HEK293 (cell line): ENCODE measurements around the gene RPL3.
A peak's percentile ranks its signal among the peaks of the same experiment; 100 is the strongest.

Source experiments
- CTCF ChIA-PET: fragments of 350-600 bp; formaldehyde crosslinking; extraction: SDS; loops from one replicate; lab custom pipeline; 2021; ENCODE audit warnings: antibody characterized with exemption; lab: Yijun Ruan, JAX
- POLR2A ChIA-PET: fragments of 300-600 bp; formaldehyde crosslinking; extraction: SDS; loops from one replicate; lab custom pipeline; 2020; ENCODE audit warnings: antibody characterized with exemption, inconsistent platforms; lab: Yijun Ruan, JAX
- H3K27ac ChIP-seq: fragments of 200-500 bp; sonication (Bioruptor generic); 2 replicates; pipeline ENCODE4 v1.5.1; 2014; ENCODE audit warnings: low read depth, low read length, control low read depth, inconsistent platforms; ENCODE audit errors: extremely low read depth
- H3K36me3 ChIP-seq, 2 experiments: fragments of 200-500 bp in 1 of 2; sonication (Bioruptor generic) in 1 of 2; 1 replicate in 1 of 2; 2 replicates in 1 of 2; pipeline ENCODE4 v1.5.1; 2014 to 2017; ENCODE audit warnings: inconsistent platforms in 2 of 2, low read length in 2 of 2; ENCODE audit not compliant: control insufficient read depth in 2 of 2, insufficient read depth in 1 of 2
- H3K4me1 ChIP-seq: fragments of 200-500 bp; sonication (Bioruptor generic); 2 replicates; pipeline ENCODE4 v1.5.1; 2014; ENCODE audit warnings: mild to moderate bottlenecking, low read length, inconsistent platforms; ENCODE audit not compliant: control insufficient read depth, insufficient read depth
- H3K4me3 ChIP-seq: 2 replicates; pipeline ENCODE4 v1.5.1; 2011; ENCODE audit warnings: low read depth, mild to moderate bottlenecking, control low read depth, low read length, moderate library complexity
- H3K9me3 ChIP-seq: fragments of 200-500 bp; sonication (Bioruptor generic); 2 replicates; pipeline ENCODE4 v1.5.1; 2014; ENCODE audit warnings: low read depth, low read length, inconsistent platforms; ENCODE audit not compliant: control insufficient read depth, insufficient read depth
- ATF2 ChIP-seq: fragments of 450-650 bp; formaldehyde crosslinking; IDR thresholded peaks from 2 replicates; pipeline ENCODE4 v1.5.1; 2016; ENCODE audit warnings: missing biosample characterization, missing genetic modification characterization, low read depth
- IKZF3 ChIP-seq: fragments of 450-650 bp; IDR thresholded peaks from 2 replicates; pipeline ENCODE4 v1.5.0; 2018; ENCODE audit warnings: missing biosample characterization, mild to moderate bottlenecking, missing genetic modification characterization, moderate library complexity
- KLF1 ChIP-seq: fragments of 450-650 bp; formaldehyde crosslinking; IDR thresholded peaks from 2 replicates; pipeline ENCODE4 v1.5.1; 2016; ENCODE audit warnings: missing biosample characterization, missing genetic modification characterization
- PATZ1 ChIP-seq: fragments of 450-650 bp; formaldehyde crosslinking; IDR thresholded peaks from 2 replicates; pipeline ENCODE4 v1.5.1; 2016; ENCODE audit warnings: missing biosample characterization, missing genetic modification characterization
- TCF7L2 ChIP-seq: IDR thresholded peaks from 2 replicates; pipeline ENCODE4 v1.6.1; 2011; ENCODE audit warnings: low read depth, mild to moderate bottlenecking, inconsistent platforms, low read length, moderate library complexity, borderline replicate concordance
- YY2 ChIP-seq: fragments of 450-650 bp; formaldehyde crosslinking; IDR thresholded peaks from 2 replicates; pipeline ENCODE4 v1.5.1; 2016; ENCODE audit warnings: missing biosample characterization, missing genetic modification characterization
- ZNF121 ChIP-seq: fragments of 450-650 bp; formaldehyde crosslinking; IDR thresholded peaks from 2 replicates; pipeline ENCODE4 v1.5.1; 2016; ENCODE audit warnings: missing biosample characterization, missing genetic modification characterization
- ZNF223 ChIP-seq: fragments of 450-650 bp; formaldehyde crosslinking; IDR thresholded peaks from 2 replicates; pipeline ENCODE4 v1.5.1; 2016; ENCODE audit warnings: missing biosample characterization, missing genetic modification characterization
- ZNF404 ChIP-seq: fragments of 450-650 bp; formaldehyde crosslinking; IDR thresholded peaks from 2 replicates; pipeline ENCODE4 v1.5.1; 2017; ENCODE audit warnings: missing biosample characterization, missing genetic modification characterization
- ZNF449 ChIP-seq: fragments of 450-650 bp; formaldehyde crosslinking; IDR thresholded peaks from 2 replicates; pipeline ENCODE4 v1.5.1; 2017; ENCODE audit warnings: missing biosample characterization, mild to moderate bottlenecking, missing genetic modification characterization, moderate library complexity
- ZNF530 ChIP-seq: fragments of 450-650 bp; formaldehyde crosslinking; IDR thresholded peaks from 2 replicates; pipeline ENCODE4 v1.5.1; 2016; ENCODE audit warnings: low read depth, missing biosample characterization, missing genetic modification characterization
- ZNF555 ChIP-seq: fragments of 450-650 bp; formaldehyde crosslinking; conservative IDR thresholded peaks from 2 replicates; pipeline ENCODE4 v1.5.1; 2017; ENCODE audit warnings: missing biosample characterization, mild to moderate bottlenecking, missing genetic modification characterization, inconsistent platforms
- ZNF560 ChIP-seq: fragments of 450-650 bp; formaldehyde crosslinking; IDR thresholded peaks from 2 replicates; pipeline ENCODE4 v1.5.1; 2017; ENCODE audit warnings: missing biosample characterization, missing genetic modification characterization, borderline replicate concordance
- ZNF571 ChIP-seq: fragments of 450-650 bp; formaldehyde crosslinking; IDR thresholded peaks from 2 replicates; pipeline ENCODE4 v1.5.0; 2017; ENCODE audit warnings: missing biosample characterization, missing genetic modification characterization
- ZNF600 ChIP-seq: fragments of 450-650 bp; formaldehyde crosslinking; IDR thresholded peaks from 2 replicates; pipeline ENCODE4 v1.5.1; 2016; ENCODE audit warnings: missing biosample characterization, missing genetic modification characterization
- ZNF639 ChIP-seq: fragments of 450-650 bp; formaldehyde crosslinking; IDR thresholded peaks from 2 replicates; pipeline ENCODE4 v1.5.1; 2016; ENCODE audit warnings: missing biosample characterization, missing genetic modification characterization
- ZNF76 ChIP-seq: fragments of 450-650 bp; formaldehyde crosslinking; IDR thresholded peaks from 2 replicates; pipeline ENCODE4; 2016; ENCODE audit warnings: low read depth, missing biosample characterization, missing genetic modification characterization, borderline replicate concordance
- ZSCAN4 ChIP-seq: fragments of 450-650 bp; formaldehyde crosslinking; IDR thresholded peaks from 2 replicates; pipeline ENCODE4 v1.5.1; 2017; ENCODE audit warnings: missing biosample characterization, missing genetic modification characterization
- TF ChIP-seq, protein P1 (sequence below): fragments of 450-650 bp; formaldehyde crosslinking; IDR thresholded peaks from 2 replicates; pipeline ENCODE4 v1.5.1; 2016; ENCODE audit warnings: missing biosample characterization, missing genetic modification characterization

Gene RPL3

GRCh38 chr22:39303892-39304671 lies 15.3 kb downstream of the RPL3 start:
- TF ChIP-seq ZNF530 (tag by site-specific recombination) (no peak), ZNF121 (tag by site-specific recombination) (peak; percentile 81), ZNF449 (tag by site-specific recombination) (no peak)
- Histone ChIP-seq H3K27ac (no peak overlapping the region), H3K9me3 (no peaks in the 10 kb centered on the region), H3K4me3 (no peak overlapping the region), H3K36me3 (peaks cover 0 to 8% of the 10 kb centered on the region in 2 experiments; a peak in 2 of 3 replicates), H3K4me1 (no peaks in the 10 kb centered on the region)
- ChIA-PET POLR2A (interaction anchor here (1.1 to 5.7 kb wide), 3 partner anchors 9 to 51 kb away, joined by 4 to 43 read pairs (median 5); partner anchors contain the start of gene RPL3), CTCF (interaction anchor here (0.6 to 5.9 kb wide), 5 partner anchors 13 to 190 kb away, joined by 3 to 46 read pairs (median 6); partner anchors contain the start of gene PDGFB)

DNA sequence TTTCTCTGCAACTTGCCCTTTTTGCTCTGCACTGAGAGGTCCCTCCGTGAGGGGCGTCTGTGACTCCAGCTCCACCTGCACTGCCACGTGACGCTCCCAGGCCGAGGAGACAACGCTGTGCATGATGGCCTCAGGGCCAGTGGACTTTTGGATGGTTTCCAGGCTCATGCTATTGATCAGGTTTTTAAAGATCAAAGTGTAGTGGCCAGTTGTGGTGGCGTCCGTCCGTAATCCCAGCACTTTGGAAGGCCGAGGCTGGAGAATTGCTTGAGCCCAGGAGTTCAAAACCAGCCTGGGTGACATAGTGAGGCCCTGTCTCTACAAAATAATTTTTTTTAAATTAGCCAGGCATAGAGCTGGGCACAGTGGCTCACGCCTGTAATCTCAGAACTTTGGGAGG lies 16.1 kb downstream of the RPL3 start:
- no peak overlapping the region for H3K4me3 ChIP-seq
- no peaks in the 10 kb centered on the region for H3K9me3 ChIP-seq
- TF ChIP-seq ZNF639 (tag by site-specific recombination) (no peak), ZNF223 (tag by site-specific recombination) (no peak), ZNF404 (no peak), IKZF3 (tag by site-specific recombination) (no peak), YY2 (no peak), ZNF76 (tag by site-specific recombination) (no peak), ZNF560 (tag by site-specific recombination) (no peak)
- H3K27ac ChIP-seq = no peak overlapping the region
- ChIA-PET CTCF (interaction anchor here (0.6 to 5.9 kb wide), 6 partner anchors 8 to 190 kb away, joined by 3 to 46 read pairs (median 5); partner anchors contain the start of gene PDGFB), POLR2A (interaction anchor here (1.1 to 5.7 kb wide), 3 partner anchors 9 to 50 kb away, joined by 4 to 43 read pairs (median 5); partner anchors contain the start of gene RPL3)
- H3K4me1 ChIP-seq = no peaks in the 10 kb centered on the region
- peaks cover 0 to 6% of the 10 kb centered on the region in 2 experiments; a peak in 2 of 3 replicates for H3K36me3 ChIP-seq

GRCh38 chr22:39302431-39302960 lies 16.9 kb downstream of the RPL3 start:
- ChIA-PET CTCF (interaction anchor here (0.6 to 5.9 kb wide), 5 partner anchors 9 to 132 kb away, joined by 3 to 46 read pairs (median 4); no protein-coding TSS in a partner anchor), POLR2A (interaction anchor here (0.6 to 5.7 kb wide), 3 partner anchors 9 to 628 kb away, joined by 3 to 43 read pairs (median 9); partner anchors contain the start of gene RPL3)
- H3K4me3 ChIP-seq = no peak overlapping the region
- H3K9me3 ChIP-seq = no peaks in the 10 kb centered on the region
- no peaks in the 10 kb centered on the region for H3K4me1 ChIP-seq
- H3K36me3 ChIP-seq = peaks cover 0 to 4% of the 10 kb centered on the region in 2 experiments; a peak in 2 of 3 replicates
- H3K27ac ChIP-seq = no peak overlapping the region
- TF ChIP-seq KLF1 (tag by site-specific recombination) (no peak), ATF2 (tag by site-specific recombination) (no peak), ZNF600 (tag by site-specific recombination) (no peak), ZNF555 (tag by site-specific recombination) (no peak), ZNF571 (no peak), ZSCAN4 (tag by site-specific recombination) (no peak), PATZ1 (no peak), TCF7L2 (no peak)
- TF ChIP-seq, protein P1, sequence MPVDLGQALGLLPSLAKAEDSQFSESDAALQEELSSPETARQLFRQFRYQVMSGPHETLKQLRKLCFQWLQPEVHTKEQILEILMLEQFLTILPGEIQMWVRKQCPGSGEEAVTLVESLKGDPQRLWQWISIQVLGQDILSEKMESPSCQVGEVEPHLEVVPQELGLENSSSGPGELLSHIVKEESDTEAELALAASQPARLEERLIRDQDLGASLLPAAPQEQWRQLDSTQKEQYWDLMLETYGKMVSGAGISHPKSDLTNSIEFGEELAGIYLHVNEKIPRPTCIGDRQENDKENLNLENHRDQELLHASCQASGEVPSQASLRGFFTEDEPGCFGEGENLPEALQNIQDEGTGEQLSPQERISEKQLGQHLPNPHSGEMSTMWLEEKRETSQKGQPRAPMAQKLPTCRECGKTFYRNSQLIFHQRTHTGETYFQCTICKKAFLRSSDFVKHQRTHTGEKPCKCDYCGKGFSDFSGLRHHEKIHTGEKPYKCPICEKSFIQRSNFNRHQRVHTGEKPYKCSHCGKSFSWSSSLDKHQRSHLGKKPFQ (tag by site-specific recombination) = no peak
